Stimulated activated CD8-positive, alpha-beta memory T cell treated with anti-CD3 and anti-CD28 coated beads, Interleukin-7, amount 100 ng/mL, for 4 hours (primary cell): Measurements from ENCODE around the gene PRKG1.
"Not testable (repeated sequence)": the region's sequence is repeated elsewhere in the genome, so short reads cannot be mapped to it uniquely, and the experiment has no call there.

Experiments used
- DNase-seq, 2 donors: peaks; one replicate each; pipeline ENCODE4 v3.0.0-alpha.2; 2020; ENCODE audit warnings: low read depth in 2 of 2

PRKG1 gene

DNA sequence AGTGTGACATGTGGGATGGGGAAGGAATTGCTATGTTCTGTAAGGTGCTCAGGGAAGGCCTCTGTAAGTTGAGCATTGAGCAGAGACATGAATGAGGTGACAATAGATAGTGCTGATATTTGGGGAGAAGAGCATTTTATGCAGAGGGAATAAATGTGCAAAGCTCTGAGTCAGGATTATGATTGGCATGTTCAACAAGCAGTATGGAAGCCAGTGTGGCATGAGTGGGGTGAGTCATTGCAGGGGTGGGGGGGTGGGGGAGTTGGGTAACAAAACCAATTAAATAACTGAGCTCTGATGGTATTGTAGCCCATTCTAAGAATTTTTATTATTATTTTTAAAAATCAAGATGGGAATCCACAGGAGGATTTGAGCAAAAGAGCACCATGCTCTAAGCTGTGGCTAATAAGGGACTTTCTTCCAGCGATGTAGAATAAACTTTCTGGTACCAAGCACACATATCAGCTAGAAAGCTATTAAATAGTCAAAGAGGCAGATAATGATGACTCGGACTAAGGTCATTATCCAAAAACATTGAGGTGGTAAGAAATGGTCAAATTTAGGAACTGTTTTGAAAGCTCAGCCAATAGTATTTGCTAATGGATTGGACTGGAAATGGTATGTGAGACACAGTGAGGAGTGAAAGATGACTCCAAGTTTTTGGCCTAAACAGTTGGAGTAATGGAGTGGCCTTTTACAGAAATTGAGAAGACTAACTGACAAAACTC is 96.4 kb downstream of the PRKG1 start:
- no peak for DNase-seq

GRCh38 chr10:51171946-51172345 is 97.7 kb downstream of the PRKG1 start:
- no peak for DNase-seq

- DNase-seq = no peak
Observed at GRCh38 chr10:51176976-51177695, 102.8 kb downstream of the PRKG1 start.

GRCh38 chr10:51178634-51179033 is 104.3 kb downstream of the PRKG1 start:
- DNase-seq = no peak

DNA sequence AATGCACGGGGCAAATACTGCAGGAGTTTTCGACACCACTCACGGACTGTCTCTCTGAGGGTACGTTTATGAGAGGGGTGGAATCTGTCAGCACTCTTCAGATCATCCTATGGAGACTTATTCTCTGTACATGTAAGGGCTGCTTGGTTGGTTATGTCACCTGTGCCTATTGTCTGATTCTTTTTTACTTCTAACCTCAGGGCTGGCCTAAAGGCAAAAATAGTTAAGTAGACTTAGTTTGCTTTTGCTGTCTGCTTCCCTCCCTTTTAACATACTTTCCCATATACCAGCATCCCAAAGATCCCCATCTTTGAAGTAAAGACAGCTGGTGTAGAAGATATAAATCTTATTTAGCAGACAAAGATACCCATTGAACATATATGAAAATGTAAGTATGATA is 105.9 kb downstream of the PRKG1 start:
- DNase-seq = no peak

DNA sequence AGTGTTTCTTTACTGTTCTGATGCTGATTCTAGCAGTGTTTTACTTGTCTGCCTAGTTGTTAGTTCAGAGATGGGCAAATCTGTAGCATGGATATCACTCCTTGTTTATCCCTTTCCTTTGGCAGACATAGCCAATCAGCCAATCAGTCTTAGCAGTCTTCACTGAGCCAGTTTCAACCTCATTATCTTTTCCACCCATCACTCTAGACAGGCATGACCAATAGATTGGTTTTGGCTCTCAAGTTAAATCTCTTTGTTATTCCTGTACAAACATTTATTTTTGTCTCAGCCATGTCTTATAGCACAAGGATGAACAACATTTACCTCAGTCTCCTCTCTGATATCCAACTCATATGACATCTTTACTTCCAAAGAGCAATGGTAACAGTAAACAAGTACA is 109.5 kb downstream of the PRKG1 start:
- DNase-seq = no peak

DNA sequence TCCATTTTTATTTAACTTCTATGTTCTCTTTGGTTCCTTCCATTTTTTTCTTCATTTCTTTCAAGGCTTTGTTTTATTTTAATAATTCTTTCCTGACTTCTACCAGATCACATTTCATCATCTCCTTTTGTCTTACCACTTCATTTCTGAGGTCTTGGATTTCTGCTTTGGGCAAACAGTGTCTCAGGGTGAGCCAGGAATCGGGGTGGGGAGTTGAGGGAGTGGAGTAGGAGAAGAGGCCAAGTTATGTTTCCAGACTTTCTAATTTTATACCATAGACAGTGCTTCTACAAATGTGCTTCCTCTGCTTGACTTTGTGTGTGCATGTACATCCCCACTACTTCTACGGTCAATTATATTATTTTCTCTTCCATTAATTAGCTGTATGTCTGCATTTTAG is 112.1 kb downstream of the PRKG1 start:
- no peak for DNase-seq

- no peak for DNase-seq
Observed at GRCh38 chr10:51188008-51188407, 113.7 kb downstream of the PRKG1 start.

DNA sequence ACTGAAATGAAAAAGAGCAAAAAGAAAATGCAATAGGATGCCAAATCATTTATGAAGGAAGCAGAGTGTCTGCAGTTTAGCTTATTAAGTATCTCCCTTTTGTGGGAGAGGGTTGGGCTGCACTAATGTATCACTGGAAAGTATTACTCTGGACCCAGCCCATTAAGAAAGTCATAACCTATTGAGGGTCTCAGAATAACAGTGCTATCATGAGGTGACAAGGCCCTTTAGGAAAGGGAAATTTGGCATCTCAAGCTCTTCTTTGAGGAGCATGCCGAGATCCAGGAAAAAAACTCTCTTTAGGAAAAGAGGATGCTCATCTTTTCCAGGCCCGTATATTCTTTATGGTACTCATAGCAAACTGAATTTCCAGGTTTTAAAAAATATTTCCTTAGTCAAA is 114.6 kb downstream of the PRKG1 start:
- DNase-seq = no peak

DNA sequence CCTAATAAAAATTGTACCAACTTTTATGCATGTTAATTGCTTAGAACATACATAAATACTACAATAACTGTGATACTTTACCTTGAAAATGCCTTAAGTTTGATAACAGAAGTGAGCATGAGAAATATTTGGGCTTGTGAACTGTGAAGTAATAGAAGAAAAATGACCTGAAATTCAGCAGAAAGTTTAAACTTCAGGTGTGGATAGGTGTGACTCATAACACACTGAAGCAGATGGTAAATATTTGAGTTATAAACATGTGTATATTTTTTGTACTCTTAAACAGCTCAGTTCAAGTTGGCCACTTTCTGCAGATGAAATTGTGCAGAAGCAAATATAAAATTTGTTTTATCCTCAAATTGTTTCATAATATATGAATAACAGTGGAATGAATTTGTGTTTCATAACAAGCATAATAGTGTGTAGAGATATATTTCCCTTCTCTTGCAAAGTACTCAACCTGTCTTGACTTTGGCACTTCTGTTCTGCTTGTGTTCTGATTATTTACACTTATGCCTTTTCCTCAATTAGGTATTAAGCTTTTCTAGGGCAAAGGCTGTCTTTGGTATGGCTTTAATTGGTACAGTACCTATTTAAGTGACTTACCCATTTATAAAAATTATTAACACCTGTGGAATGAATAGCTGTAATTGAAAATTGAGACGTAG is 122.4 kb downstream of the PRKG1 start:
- no peak for DNase-seq

DNA sequence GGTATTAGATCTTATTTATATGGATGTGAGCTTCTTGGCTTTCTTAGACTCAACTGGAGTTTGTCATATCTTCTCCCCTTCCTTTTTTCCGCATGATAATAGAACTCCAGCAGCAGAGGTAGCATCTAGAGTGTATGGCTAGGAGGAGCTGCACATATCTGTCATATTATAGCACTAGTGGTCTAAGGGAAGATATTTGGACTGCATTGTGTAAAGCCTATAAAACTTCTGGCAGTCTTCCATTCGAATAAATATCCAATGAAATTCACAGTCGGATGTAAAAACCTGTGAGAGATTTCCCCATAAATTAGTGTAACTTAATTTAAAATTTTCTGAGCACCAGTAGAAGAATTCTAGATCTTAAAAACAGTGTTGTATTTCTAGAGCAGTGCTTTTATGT is 123.9 kb downstream of the PRKG1 start:
- no peak for DNase-seq

GRCh38 chr10:51201947-51202346 is 127.7 kb downstream of the PRKG1 start:
- no peak for DNase-seq

DNA sequence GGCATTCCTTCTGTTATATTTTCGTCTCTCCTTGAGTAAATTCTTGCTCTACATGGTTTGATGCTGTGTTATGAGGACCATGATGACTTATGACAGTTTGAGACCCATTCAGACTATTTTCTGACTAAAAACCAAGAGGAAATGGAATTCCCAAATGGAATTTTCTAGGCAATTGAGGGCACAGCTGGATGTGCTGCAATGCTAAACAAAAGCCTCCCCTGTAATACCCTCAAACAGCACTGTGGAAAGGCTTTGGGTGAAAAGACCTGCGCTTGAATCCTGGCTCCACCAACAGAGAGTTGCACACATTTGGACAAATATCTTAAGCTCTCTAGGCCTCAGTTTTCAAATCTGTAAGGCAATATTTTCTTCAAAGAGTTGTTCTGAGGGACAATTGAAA is 129.1 kb downstream of the PRKG1 start:
- DNase-seq = no peak

- DNase-seq = no peak
Observed at GRCh38 chr10:51204066-51204465, 129.8 kb downstream of the PRKG1 start.

- DNase-seq = no peak
Observed at GRCh38 chr10:51204701-51205100, 130.4 kb downstream of the PRKG1 start.

DNA sequence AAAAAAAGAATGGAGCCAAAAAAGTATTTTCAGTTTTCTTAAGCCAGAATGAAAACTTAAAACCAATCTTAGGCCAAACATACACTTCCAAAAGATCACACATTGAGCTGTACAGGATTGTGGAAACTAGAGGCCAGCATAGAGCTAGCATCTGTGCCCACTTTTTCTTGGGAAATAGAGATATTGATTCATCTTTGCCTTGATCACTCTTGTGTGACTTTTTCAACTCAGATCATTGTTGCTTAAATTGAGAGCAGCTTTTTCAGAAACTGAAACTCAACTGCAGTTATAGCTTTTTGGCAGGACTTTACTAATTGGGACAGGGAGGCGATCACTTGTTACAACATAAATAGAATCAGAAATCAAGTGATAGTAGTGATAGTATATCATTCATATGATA is 132.2 kb downstream of the PRKG1 start:
- DNase-seq = no peak

DNA sequence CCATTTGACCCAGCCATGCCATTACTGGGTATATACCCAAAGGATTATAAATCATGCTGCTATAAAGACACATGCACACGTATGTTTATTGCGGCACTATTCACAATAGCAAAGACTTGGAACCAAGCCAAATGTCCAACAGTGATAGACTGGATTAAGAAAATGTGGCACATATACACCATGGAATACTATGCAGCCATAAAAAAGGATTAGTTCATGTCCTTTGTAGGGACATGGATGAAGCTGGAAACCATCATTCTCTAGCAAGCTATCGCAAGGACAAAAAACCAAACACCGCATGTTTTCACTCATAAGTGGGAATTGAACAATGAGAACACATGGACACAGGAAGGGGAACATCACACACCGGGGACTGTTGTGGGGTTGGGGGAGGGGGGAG is 138.7 kb downstream of the PRKG1 start:
- not testable (repeated sequence) for DNase-seq

DNA sequence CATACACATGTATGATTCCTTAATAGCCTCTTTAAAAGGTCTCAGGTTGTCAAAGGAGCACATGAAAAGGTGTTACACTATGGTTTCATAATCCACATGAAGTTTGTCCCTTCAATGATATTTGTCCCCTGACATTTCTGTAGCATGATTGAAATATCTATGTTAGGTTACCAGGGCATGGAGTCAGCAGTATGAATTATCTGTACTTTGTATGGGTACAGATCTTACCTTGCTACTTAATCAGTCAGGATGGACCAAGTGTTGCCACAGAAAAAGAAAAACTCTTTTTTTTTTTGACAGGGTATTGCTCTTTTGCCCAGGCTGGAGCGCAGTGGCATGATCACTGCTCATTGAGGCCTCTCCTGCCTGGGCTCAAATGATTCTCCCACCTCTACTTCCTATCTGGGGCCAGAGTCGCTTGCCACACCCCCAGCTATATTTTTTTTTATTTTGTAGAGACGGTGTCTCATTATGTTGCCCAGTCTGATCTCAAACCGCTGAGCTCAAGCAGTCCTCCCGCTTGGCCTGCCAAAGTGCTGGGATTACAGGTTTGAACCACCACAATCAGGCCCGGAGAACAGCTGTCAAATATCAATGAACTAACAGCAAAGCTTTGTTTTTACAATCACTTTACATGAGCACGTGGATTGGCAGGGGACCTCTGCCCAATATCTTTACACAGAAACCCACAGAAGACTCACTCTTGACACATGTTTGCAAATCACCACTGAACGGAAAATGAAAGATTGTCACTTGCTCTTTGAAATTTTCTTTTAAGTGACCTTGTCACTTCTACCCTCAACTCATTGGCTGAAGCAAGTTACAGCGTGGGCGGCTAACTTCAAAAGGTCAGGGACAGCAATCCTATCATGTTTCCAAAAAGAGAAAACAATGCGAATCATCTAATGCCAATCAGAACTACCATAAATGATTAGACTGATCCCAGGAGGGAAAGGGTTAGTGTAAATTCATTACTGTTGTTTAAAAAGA is 140.2 kb downstream of the PRKG1 start:
- DNase-seq = no peak

- no peak for DNase-seq
Observed at GRCh38 chr10:51215951-51216834, 141.9 kb downstream of the PRKG1 start.

DNA sequence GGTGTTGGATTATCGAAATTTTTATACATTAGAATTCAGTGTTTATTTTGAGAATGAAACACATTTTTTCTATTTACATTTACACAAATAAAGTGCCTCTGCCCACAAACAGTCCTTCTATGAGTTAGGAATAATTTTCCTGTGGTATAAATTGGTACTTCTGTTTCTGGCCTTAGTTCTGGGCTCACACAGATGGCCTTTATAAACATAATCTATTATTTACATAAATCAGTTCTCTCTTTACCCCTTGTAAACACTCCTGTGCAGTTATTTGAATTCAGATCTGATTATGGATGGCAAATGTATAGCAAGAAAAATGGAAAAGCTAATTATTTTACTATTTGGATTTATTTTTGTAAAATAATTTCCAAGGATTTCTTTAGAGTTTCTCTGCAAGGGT is 143.2 kb downstream of the PRKG1 start:
- no peak for DNase-seq

DNA sequence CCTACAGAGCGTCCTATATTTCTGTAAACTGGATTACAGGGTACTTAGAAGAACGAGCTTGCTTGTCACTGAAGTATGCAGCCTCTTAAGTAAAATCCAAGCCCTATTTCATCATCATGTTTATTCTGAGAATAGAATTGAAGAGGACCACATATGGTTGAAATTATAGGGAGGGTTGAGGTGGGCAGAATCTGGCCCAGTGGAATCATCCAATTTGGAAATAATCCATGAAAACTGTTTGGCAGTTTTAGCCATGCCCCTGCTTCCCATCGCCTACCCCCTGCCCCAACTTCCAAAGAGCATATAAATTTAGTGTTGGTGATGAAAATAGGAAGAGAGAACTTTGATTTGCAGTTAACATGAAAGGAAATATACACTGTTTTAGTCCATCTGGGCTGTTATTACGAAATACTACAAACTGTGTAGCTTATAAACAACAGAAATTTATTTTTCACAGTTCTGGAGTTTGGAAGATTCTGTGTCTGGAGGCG is 150.4 kb downstream of the PRKG1 start:
- DNase-seq = no peak
